ENCODE data around the gene KRTAP22-1.

DNA sequence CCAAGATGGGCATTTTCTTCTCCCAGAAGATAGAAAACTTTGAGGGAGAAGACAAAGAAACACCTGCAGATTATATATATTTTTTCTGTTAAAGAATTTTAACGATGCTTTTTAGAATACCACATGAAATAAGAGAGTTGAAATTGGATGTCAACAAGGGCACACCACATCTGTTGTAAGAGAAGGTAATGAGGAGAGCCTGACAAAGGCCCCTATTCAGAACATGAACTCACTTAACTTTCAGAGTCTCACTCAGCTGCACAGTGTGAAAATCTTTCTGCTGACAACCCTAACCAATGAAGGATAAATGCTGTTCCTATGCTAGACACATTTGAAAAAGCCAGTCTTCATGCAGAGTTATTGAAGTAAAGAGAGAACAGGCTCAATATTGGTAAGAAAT is 18.0 kb upstream of the KRTAP22-1 start:
- TF ChIP-seq POLR2A (IDR thresholded peaks at IDR 0.05) = no peak
- TF ChIP-seq, protein P1, sequence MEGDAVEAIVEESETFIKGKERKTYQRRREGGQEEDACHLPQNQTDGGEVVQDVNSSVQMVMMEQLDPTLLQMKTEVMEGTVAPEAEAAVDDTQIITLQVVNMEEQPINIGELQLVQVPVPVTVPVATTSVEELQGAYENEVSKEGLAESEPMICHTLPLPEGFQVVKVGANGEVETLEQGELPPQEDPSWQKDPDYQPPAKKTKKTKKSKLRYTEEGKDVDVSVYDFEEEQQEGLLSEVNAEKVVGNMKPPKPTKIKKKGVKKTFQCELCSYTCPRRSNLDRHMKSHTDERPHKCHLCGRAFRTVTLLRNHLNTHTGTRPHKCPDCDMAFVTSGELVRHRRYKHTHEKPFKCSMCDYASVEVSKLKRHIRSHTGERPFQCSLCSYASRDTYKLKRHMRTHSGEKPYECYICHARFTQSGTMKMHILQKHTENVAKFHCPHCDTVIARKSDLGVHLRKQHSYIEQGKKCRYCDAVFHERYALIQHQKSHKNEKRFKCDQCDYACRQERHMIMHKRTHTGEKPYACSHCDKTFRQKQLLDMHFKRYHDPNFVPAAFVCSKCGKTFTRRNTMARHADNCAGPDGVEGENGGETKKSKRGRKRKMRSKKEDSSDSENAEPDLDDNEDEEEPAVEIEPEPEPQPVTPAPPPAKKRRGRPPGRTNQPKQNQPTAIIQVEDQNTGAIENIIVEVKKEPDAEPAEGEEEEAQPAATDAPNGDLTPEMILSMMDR (IDR thresholded peaks at IDR 0.05) = no peak
- TF ChIP-seq EP300 (IDR thresholded peaks at IDR 0.05) = no peak
